WTC11 (cell line): ENCODE results near the gene PWP2. TPM values are rescaled to one million over a fixed set of nuclear protein-coding genes. Genes with fewer than 3 reads are reported as not detected.

Source experiments
- ATAC-seq: fragments of 200-7000 bp; cut with Tn5 transposase; 2 replicates; pipeline ENCODE4 v1.10.0; 2021; ENCODE audit warnings: mild to moderate bottlenecking, moderate library complexity
- CTCF ChIA-PET: fragments of 300-600 bp; sonication (Branson Sonifier 250); formaldehyde crosslinking; loops from one replicate; lab custom pipeline; 2021; ENCODE audit warnings: antibody characterized with exemption; lab: Charles Lee
- POLR2A ChIA-PET: fragments of 350-600 bp; sonication (Branson Sonifier 250); formaldehyde crosslinking; loops from one replicate; lab custom pipeline; 2021; ENCODE audit warnings: antibody characterized with exemption; lab: Charles Lee
- DNase-seq: peaks from one replicate; pipeline ENCODE4 v3.0.0; 2021; ENCODE audit warnings: low spot score
- H3K27ac Mint-ChIP-seq: 2 replicates; pipeline ENCODE4 v1.8.0; 2021; ENCODE audit warnings: mixed read lengths
- H3K27me3 Mint-ChIP-seq: 2 replicates; pipeline ENCODE4 v1.8.0; 2021; ENCODE audit warnings: low read depth, mild to moderate bottlenecking, moderate library complexity, mixed read lengths
- H3K36me3 Mint-ChIP-seq: 2 replicates; pipeline ENCODE4 v1.8.0; 2021; ENCODE audit warnings: mixed read lengths
- H3K4me1 Mint-ChIP-seq: 2 replicates; pipeline ENCODE4 v1.8.0; 2022; ENCODE audit warnings: mixed read lengths
- H3K4me3 Mint-ChIP-seq: 2 replicates; pipeline ENCODE4 v1.8.0; 2021; ENCODE audit warnings: mild to moderate bottlenecking, moderate library complexity, mixed read lengths
- H3K9me3 Mint-ChIP-seq: 2 replicates; pipeline ENCODE4 v1.8.0; 2021; ENCODE audit warnings: mixed read lengths
- ELF4 ChIP-seq: sonication (generic); formaldehyde crosslinking; IDR thresholded peaks from 2 replicates; pipeline ENCODE4 v1.8.1; 2022; ENCODE audit warnings: low read depth, mild to moderate bottlenecking, moderate library complexity, missing genetic modification reagents
- EMX1 ChIP-seq: fragments of 250-450 bp; sonication (Bioruptor Pico); IDR thresholded peaks from 2 replicates; pipeline ENCODE4 v1.8.0; 2021; ENCODE audit warnings: mild to moderate bottlenecking
- FOXJ3 ChIP-seq: sonication (generic); formaldehyde crosslinking; IDR thresholded peaks from 2 replicates; pipeline ENCODE4 v1.9.0; 2021; ENCODE audit warnings: missing genetic modification reagents, mild to moderate bottlenecking, borderline replicate concordance
- FOXK1 ChIP-seq: sonication (generic); formaldehyde crosslinking; IDR thresholded peaks from 2 replicates; pipeline ENCODE4 v1.8.0; 2022; ENCODE audit warnings: mild to moderate bottlenecking, moderate library complexity, missing genetic modification reagents
- JAZF1 ChIP-seq: fragments of 250-450 bp; sonication (Bioruptor Pico); IDR thresholded peaks from 2 replicates; pipeline ENCODE4 v1.9.0; 2021; ENCODE audit warnings: moderate library complexity, mild to moderate bottlenecking, inconsistent platforms
- KAT7 ChIP-seq: sonication (generic); formaldehyde crosslinking; IDR thresholded peaks from 2 replicates; pipeline ENCODE4 v1.8.1; 2023; ENCODE audit warnings: missing genetic modification reagents, mild to moderate bottlenecking, borderline replicate concordance
- MYBL2 ChIP-seq: sonication (generic); formaldehyde crosslinking; IDR thresholded peaks from 2 replicates; pipeline ENCODE4 v1.8.1; 2023; ENCODE audit warnings: mild to moderate bottlenecking, moderate library complexity, missing genetic modification reagents
- NFE2L1 ChIP-seq: sonication (generic); formaldehyde crosslinking; IDR thresholded peaks from 2 replicates; pipeline ENCODE4 v1.8.1; 2023; ENCODE audit warnings: missing genetic modification reagents
- NFYB ChIP-seq: sonication (generic); formaldehyde crosslinking; conservative IDR thresholded peaks from 2 replicates; pipeline ENCODE4 v1.8.0; 2022; ENCODE audit warnings: low read depth, missing genetic modification reagents
- TEAD1 ChIP-seq: sonication (generic); formaldehyde crosslinking; IDR thresholded peaks from 2 replicates; pipeline ENCODE4 v1.8.0; 2022; ENCODE audit warnings: mild to moderate bottlenecking, missing genetic modification reagents
- ZBTB21 ChIP-seq: sonication (generic); formaldehyde crosslinking; IDR thresholded peaks from 2 replicates; pipeline ENCODE4 v1.8.1; 2023; ENCODE audit warnings: mild to moderate bottlenecking, missing genetic modification reagents, borderline replicate concordance
- ZNF317 ChIP-seq: sonication (generic); formaldehyde crosslinking; IDR thresholded peaks from 2 replicates; pipeline ENCODE4 v1.8.1; 2023; ENCODE audit warnings: low read depth, mild to moderate bottlenecking, moderate library complexity, missing genetic modification reagents, borderline replicate concordance
- total RNA-seq: library from RNA; stranded (reverse); gene quantifications from 3 replicates; pipeline ENCODE4 v1.2.3, GENCODE V29; 2021
- TF ChIP-seq, protein P1 (sequence below): fragments of 250-450 bp; sonication (Bioruptor Pico); conservative IDR thresholded peaks from 2 replicates; pipeline ENCODE4 v1.9.0; 2021; ENCODE audit warnings: mild to moderate bottlenecking
- TF ChIP-seq, protein P2 (sequence below): sonication (generic); formaldehyde crosslinking; IDR thresholded peaks from 2 replicates; pipeline ENCODE4 v1.8.0; 2023; ENCODE audit warnings: missing genetic modification reagents
- TF ChIP-seq, protein P3 (sequence below): sonication (generic); formaldehyde crosslinking; IDR thresholded peaks from 2 replicates; pipeline ENCODE4 v1.8.1; 2022; ENCODE audit warnings: missing genetic modification reagents, borderline replicate concordance
- TF ChIP-seq, protein P4 (sequence below): fragments of 250-450 bp; sonication (Bioruptor Pico); IDR thresholded peaks from 2 replicates; pipeline ENCODE4 v1.9.0; 2021; ENCODE audit warnings: mild to moderate bottlenecking
- TF ChIP-seq, protein P5 (sequence below): sonication (generic); formaldehyde crosslinking; IDR thresholded peaks from 2 replicates; pipeline ENCODE4 v1.8.1; 2022; ENCODE audit warnings: low read depth, mild to moderate bottlenecking, moderate library complexity, missing genetic modification reagents, borderline replicate concordance
- TF ChIP-seq, protein P6 (sequence below): sonication (generic); formaldehyde crosslinking; IDR thresholded peaks from 2 replicates; pipeline ENCODE4 v1.8.1; 2022; ENCODE audit warnings: low read depth, missing genetic modification reagents, borderline replicate concordance

The PWP2 gene
- total RNA-seq, 1 experiment from 2014 or later, result 41.6 TPM

DNA sequence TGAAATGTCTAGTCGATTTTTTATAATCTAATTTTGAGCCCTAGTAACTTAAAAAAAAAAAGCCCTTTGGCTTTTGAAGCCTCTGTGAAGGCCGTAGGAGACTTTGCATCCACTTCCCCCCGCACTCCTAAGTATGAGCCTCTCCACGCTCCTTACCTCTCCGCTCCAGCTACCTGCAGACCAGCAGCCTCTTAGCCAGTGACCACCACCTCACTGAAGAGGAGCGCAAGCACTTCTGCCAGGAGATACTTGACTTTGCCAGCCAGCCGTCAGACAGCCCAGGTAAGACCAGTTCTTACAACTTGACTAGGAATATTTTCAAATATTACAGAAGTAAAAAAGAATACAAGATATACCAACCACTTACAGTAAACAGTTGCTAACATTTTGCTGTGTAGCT lies 27.4 kb upstream of the PWP2 start:
- TF ChIP-seq MYBL2 (no peak), JAZF1 (CRISPR knock-in tag) (no peak), ZBTB21 (no peak), FOXK1 (no peak), FOXJ3 (CRISPR knock-in tag) (no peak), EMX1 (CRISPR knock-in tag) (no peak), ZNF317 (CRISPR knock-in tag) (no peak), TEAD1 (CRISPR knock-in tag) (no peak), NFYB (CRISPR knock-in tag) (no peak), KAT7 (CRISPR knock-in tag) (no peak), NFE2L1 (CRISPR knock-in tag) (no peak), ELF4 (no peak)
- TF ChIP-seq, protein P1, sequence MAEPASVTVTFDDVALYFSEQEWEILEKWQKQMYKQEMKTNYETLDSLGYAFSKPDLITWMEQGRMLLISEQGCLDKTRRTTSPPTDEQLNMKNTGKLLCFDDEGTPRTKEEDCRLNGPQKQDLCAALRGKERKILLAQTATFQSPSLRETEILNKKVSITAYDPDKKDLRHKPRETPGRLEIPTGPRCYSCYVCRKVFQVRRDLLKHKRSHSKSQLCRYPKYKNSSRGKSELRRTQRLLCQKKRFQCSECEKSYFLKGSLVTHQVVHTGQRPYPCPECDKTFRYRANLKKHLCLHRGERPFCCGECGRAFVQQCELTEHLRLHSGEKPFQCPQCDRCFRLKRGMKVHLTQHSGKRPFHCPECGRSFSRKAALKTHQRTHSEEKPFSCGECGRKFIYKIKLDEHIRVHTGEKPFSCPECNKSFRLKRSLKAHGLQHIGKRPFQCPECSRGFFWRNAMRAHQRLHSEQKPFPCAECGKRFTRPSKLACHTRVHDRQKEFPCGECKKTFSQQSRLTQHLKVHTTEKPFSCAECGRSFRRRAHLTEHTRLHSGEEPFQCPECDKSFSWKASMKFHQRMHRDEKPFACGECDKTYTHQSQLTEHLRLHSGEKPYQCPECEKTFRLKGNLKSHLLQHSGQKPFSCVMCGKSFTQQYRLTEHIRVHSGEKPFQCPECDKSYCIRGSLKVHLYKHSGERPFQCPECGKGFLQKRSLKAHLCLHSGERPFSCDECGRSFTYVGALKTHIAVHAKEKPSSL, result no peak
- TF ChIP-seq, protein P2, sequence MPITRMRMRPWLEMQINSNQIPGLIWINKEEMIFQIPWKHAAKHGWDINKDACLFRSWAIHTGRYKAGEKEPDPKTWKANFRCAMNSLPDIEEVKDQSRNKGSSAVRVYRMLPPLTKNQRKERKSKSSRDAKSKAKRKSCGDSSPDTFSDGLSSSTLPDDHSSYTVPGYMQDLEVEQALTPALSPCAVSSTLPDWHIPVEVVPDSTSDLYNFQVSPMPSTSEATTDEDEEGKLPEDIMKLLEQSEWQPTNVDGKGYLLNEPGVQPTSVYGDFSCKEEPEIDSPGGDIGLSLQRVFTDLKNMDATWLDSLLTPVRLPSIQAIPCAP (CRISPR knock-in tag), result no peak
- TF ChIP-seq, protein P3, sequence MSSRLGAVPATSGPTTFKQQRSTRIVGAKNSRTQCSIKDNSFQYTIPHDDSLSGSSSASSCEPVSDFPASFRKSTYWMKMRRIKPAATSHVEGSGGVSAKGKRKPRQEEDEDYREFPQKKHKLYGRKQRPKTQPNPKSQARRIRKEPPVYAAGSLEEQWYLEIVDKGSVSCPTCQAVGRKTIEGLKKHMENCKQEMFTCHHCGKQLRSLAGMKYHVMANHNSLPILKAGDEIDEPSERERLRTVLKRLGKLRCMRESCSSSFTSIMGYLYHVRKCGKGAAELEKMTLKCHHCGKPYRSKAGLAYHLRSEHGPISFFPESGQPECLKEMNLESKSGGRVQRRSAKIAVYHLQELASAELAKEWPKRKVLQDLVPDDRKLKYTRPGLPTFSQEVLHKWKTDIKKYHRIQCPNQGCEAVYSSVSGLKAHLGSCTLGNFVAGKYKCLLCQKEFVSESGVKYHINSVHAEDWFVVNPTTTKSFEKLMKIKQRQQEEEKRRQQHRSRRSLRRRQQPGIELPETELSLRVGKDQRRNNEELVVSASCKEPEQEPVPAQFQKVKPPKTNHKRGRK (CRISPR knock-in tag), result no peak
- TF ChIP-seq, protein P4, sequence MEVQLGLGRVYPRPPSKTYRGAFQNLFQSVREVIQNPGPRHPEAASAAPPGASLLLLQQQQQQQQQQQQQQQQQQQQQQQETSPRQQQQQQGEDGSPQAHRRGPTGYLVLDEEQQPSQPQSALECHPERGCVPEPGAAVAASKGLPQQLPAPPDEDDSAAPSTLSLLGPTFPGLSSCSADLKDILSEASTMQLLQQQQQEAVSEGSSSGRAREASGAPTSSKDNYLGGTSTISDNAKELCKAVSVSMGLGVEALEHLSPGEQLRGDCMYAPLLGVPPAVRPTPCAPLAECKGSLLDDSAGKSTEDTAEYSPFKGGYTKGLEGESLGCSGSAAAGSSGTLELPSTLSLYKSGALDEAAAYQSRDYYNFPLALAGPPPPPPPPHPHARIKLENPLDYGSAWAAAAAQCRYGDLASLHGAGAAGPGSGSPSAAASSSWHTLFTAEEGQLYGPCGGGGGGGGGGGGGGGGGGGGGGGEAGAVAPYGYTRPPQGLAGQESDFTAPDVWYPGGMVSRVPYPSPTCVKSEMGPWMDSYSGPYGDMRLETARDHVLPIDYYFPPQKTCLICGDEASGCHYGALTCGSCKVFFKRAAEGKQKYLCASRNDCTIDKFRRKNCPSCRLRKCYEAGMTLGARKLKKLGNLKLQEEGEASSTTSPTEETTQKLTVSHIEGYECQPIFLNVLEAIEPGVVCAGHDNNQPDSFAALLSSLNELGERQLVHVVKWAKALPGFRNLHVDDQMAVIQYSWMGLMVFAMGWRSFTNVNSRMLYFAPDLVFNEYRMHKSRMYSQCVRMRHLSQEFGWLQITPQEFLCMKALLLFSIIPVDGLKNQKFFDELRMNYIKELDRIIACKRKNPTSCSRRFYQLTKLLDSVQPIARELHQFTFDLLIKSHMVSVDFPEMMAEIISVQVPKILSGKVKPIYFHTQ, result no peak
- TF ChIP-seq, protein P5, sequence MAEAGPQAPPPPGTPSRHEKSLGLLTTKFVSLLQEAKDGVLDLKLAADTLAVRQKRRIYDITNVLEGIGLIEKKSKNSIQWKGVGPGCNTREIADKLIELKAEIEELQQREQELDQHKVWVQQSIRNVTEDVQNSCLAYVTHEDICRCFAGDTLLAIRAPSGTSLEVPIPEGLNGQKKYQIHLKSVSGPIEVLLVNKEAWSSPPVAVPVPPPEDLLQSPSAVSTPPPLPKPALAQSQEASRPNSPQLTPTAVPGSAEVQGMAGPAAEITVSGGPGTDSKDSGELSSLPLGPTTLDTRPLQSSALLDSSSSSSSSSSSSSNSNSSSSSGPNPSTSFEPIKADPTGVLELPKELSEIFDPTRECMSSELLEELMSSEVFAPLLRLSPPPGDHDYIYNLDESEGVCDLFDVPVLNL (CRISPR knock-in tag), result no peak
- TF ChIP-seq, protein P6, sequence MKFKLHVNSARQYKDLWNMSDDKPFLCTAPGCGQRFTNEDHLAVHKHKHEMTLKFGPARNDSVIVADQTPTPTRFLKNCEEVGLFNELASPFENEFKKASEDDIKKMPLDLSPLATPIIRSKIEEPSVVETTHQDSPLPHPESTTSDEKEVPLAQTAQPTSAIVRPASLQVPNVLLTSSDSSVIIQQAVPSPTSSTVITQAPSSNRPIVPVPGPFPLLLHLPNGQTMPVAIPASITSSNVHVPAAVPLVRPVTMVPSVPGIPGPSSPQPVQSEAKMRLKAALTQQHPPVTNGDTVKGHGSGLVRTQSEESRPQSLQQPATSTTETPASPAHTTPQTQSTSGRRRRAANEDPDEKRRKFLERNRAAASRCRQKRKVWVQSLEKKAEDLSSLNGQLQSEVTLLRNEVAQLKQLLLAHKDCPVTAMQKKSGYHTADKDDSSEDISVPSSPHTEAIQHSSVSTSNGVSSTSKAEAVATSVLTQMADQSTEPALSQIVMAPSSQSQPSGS (CRISPR knock-in tag), result no peak
- ChIA-PET CTCF (no interaction called here), POLR2A (no interaction called here)
- Mint-ChIP-seq H3K4me1 (peaks cover 11% of the 10 kb centered on the region), H3K27ac (no peak overlapping the region), H3K4me3 (no peak overlapping the region), H3K36me3 (peaks cover 58% of the 10 kb centered on the region), H3K27me3 (no peaks in the 10 kb centered on the region), H3K9me3 (no peaks in the 10 kb centered on the region)
- ATAC-seq (no peak), DNase-seq (no peak)
